GM21825 (cell line): ENCODE measurements around the gene PHLPP1.
"Not testable (repeated sequence)": the region's sequence is repeated elsewhere in the genome, so short reads cannot be mapped to it uniquely, and the experiment has no call there.

Source experiments
- ATAC-seq: cut with Tn5 transposase; IDR thresholded peaks from one replicate; pipeline ENCODE4 v1.9.1; 2021; ENCODE audit warnings: mild to moderate bottlenecking, moderate library complexity; ENCODE audit not compliant: unreplicated experiment

The PHLPP1 gene

DNA sequence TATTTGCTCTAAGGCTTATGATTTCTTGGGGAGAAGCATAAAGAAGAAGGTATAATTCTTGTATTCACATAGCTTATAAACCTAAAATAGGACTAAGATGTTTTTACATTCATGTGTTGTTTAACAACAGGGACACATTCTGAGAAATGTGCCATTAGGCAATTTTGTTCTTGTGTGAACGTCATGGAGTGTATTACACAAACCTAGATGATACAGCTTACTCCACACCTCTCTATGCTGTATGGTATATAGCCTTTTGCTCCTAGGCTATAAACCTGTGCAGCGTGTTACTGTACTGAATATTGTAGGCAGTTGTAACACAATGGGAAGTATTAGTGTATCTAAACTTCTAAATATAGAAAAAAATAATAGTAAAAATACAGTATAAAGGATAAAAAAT lies 92.1 kb downstream of the PHLPP1 start:
- no peak for ATAC-seq

DNA sequence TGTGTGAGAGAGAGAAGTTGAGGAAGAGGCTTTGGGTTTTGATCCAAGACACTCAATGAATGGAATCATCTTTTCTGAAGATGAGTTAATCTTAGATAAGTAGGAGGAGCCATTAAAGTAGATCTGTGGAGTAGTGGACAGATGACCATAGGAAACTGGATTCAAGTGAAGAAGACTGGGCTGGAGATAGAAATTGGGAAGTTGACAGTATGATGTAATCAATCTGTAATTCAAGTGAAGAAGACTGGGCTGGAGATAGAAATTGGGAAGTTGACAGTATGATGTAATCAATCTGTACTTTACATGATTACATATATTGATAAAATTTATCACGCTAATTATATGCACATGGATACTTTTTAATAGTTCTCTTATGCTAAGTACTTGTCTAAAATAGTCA lies 92.8 kb downstream of the PHLPP1 start:
- ATAC-seq = no peak

GRCh38 chr18:62809445-62809844 lies 94.1 kb downstream of the PHLPP1 start:
- ATAC-seq = not testable (repeated sequence)

DNA sequence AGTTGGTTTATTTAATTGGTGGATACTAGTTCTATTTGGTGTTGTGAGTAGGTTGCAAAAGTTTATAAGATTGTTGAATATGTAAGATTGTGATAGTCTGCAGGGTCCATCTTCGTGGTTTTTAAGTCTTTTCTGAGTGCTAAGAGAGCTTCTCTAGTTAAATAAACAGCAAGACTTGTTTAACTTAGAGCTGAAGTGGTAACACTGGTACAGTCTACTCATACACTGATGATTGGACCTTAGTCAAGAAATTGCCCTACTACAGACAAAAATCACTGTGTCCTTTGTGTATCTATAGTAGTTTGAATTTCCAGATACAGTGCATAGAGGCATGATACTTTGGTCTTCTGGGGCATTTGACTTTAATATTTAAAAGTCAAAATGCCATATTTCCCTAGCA lies 94.6 kb downstream of the PHLPP1 start:
- ATAC-seq = no peak

GRCh38 chr18:62810682-62811081 lies 95.3 kb downstream of the PHLPP1 start:
- no peak for ATAC-seq

- ATAC-seq = no peak
Measured at GRCh38 chr18:62811674-62812073, 96.3 kb downstream of the PHLPP1 start.

- no peak for ATAC-seq
Measured at GRCh38 chr18:62812242-62812641, 96.9 kb downstream of the PHLPP1 start.

- ATAC-seq = no peak
Measured at GRCh38 chr18:62812876-62813275, 97.5 kb downstream of the PHLPP1 start.

GRCh38 chr18:62814132-62814759 lies 98.9 kb downstream of the PHLPP1 start:
- ATAC-seq = no peak

DNA sequence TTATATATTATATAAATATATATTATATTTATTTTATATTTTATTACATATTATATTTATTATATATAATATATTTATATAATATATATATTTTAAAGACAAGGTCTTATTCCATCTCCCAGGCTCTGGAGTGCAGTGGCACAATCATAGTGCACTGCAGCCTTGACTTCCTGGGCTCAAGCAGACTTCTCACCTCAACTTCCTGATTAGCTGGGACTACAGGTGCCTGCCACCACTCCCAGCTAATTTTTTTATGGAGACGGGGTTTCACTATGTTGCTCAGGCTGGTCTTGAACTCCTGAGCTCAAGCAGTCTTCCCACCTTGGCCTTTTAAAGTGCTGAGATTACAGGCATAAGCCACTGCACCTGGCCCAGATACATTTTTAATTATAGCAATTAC lies 110.0 kb downstream of the PHLPP1 start:
- no peak for ATAC-seq

- no peak for ATAC-seq
Measured at GRCh38 chr18:62827397-62827796, 112.1 kb downstream of the PHLPP1 start.

GRCh38 chr18:62828091-62828640 lies 112.8 kb downstream of the PHLPP1 start:
- ATAC-seq = no peak

GRCh38 chr18:62828852-62829251 lies 113.5 kb downstream of the PHLPP1 start:
- ATAC-seq = no peak

GRCh38 chr18:62829936-62830335 lies 114.6 kb downstream of the PHLPP1 start:
- no peak for ATAC-seq

DNA sequence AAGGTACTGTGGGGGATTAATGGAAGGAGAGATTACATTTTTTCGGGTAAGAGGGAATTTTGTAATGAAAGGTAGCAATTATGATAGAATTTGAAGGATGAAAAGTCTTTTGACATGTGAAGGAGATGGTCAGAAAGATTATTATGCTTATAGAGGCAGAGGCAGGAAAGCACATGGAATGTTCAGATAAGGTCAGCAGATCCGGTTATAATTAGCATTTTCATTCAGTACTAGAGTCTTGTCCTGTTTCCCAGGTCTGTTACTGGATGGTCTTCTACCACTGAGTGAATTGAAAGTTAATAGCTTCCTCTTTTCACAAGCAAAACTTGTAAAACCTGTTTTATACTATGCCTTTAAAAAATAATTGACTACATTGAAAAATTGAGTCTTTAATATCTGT lies 116.9 kb downstream of the PHLPP1 start:
- ATAC-seq = no peak

- no peak for ATAC-seq
Measured at GRCh38 chr18:62833494-62833893, 118.2 kb downstream of the PHLPP1 start.

DNA sequence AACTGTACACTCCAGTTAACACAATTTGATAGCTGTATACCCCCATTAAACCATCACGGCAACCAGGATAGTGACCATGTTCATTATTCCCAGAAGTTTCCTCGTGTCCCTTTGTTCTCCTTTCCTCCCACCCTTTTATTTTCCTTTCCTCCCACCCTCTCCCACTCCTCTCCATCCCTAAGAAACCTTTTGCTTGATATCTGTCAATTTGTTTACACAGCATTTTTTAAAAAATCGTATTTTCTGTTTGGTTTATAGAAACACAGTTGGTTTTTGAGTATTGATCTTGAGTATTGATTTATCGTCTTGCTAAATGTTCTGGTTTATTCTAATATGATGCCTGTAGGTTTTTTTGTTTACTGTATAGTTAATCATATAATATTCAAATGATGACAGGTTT lies 119.4 kb downstream of the PHLPP1 start:
- no peak for ATAC-seq

DNA sequence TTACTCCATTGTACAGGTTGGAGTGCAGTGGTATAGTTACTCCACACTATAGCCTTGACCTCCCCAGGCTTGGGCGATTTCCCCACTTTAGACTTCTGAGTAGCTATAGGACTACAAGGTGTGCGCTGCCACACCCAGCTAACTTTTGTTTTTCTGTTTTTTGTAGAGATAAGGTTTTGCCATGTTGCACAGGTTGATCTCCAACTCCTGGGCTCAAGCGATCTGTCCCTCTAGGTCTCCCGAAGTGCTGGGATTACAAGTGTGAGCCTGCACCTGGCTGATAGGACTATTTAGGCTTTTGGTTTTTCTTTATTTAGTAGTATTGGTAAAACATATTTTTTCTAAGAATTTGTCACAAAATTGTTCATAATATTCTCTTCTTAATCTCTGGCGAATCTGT lies 121.7 kb downstream of the PHLPP1 start:
- ATAC-seq = no peak

DNA sequence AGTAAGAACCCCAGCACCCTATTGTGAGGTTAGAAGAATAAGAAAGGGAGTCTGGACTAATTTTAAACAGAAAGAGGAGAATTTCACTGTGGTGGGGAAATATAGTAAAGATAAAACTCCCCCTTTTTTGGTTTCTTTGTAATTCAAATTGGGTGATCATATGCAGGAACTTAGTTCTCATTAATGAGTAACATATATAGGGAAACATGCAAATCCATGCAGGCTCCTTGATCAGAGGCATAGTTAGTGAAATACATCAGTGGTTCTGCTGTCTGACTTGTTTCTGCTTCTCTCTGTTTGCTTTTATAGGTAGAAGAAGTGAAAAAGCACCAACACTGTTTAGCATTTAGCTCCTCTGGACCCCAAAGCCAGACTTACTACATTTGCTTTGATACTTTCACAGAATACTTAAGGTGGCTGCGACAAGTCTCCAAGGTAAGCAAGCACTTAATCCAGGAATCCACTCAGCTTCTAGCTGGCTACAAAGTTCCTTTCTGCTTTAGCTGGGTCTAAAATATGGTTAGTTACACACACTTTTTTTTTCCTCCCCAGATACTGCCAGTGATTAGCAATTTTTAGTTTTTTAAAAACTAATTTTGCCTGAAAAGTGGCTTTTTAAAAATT lies 123.2 kb downstream of the PHLPP1 start:
- ATAC-seq = peak; percentile 77

DNA sequence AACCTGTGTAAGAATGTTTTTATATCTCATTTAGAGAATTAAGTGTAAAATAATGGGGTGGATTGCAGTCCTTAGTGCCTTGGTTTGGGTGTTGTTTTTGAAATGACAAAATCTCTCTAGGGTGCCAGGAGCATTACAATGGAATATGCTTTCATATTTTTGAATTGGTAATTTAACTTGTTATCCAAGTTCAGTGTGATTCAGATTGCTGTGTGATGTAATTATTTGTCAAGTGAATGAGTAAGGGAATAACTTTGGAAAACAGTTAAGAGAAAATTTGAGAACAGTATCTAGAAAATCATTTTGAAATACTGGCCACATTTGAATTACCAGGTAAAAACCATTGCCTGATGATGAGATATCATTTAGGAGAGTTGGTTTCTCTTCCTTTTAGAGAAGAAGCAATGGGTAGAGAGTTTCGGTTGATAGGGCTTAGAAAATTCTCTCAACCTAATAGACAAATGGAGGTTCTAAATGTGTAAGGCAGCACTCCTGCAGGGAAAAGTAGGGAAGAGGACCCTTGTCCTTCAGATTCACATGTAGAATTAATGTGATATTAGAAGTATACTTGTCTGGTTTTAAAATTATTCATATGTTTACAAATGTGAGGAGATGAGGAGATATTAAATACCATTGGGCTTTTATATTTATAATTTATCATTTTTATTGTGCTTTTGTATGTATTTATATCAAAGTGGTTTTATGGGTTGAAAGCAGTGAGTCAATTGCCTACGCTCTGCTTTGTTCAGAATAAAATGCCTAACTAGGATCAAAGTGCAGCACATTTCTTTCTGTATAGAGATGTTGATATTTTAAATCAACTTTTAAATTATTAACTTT lies 124.8 kb downstream of the PHLPP1 start:
- no peak for ATAC-seq

DNA sequence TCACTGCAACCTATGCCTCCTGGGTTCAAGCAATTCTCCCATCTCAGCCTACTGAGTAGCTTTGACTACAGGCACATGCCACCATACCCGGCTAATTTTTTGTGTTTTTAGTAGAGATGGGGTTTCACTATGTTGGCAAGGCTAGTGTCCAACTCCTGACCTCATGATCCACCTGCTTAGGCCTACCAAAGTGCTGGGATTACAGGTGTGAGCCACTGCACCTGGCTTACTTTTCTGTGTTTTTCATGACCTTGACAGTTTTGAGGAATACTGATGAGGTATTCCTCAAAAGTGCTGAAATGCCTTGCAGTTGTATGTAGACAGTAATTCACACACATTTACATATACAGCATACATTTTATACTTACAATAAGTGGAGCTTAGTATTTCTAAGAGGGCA lies 126.1 kb downstream of the PHLPP1 start:
- ATAC-seq = no peak

GRCh38 chr18:62842898-62843297 lies 127.6 kb downstream of the PHLPP1 start:
- no peak for ATAC-seq
